Measurements from ENCODE around the gene ITGA11.

DNA sequence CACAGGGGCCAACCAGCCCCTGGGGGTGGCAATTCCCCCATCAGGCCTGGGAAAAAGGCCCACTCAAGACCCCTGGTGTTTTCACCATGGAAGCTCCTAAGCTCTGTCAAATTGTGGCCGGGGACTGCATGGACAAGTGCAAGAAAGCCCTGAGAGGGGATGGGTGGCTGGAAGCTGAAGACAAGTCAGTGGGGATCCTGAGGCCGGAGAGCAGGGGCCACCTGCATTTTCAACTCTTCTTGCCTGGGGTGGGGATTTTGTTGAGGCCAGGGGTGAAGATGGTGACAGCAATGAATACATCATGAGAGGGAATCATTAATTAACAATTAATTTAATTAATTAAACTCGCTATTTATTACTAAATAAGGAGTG lies 120.5 kb downstream of the ITGA11 start:
- TF ChIP-seq POLR2A (IDR thresholded peaks at IDR 0.05; ENCODE audit: low read depth) (no peak), POLR2AphosphoS5 (IDR thresholded peaks at IDR 0.05) (no peak), EP300 (IDR thresholded peaks at IDR 0.05) (no peak)
- TF ChIP-seq, protein P1, sequence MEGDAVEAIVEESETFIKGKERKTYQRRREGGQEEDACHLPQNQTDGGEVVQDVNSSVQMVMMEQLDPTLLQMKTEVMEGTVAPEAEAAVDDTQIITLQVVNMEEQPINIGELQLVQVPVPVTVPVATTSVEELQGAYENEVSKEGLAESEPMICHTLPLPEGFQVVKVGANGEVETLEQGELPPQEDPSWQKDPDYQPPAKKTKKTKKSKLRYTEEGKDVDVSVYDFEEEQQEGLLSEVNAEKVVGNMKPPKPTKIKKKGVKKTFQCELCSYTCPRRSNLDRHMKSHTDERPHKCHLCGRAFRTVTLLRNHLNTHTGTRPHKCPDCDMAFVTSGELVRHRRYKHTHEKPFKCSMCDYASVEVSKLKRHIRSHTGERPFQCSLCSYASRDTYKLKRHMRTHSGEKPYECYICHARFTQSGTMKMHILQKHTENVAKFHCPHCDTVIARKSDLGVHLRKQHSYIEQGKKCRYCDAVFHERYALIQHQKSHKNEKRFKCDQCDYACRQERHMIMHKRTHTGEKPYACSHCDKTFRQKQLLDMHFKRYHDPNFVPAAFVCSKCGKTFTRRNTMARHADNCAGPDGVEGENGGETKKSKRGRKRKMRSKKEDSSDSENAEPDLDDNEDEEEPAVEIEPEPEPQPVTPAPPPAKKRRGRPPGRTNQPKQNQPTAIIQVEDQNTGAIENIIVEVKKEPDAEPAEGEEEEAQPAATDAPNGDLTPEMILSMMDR (IDR thresholded peaks at IDR 0.05), result no peak
